ENCODE data around the gene VPS13D.

DNA sequence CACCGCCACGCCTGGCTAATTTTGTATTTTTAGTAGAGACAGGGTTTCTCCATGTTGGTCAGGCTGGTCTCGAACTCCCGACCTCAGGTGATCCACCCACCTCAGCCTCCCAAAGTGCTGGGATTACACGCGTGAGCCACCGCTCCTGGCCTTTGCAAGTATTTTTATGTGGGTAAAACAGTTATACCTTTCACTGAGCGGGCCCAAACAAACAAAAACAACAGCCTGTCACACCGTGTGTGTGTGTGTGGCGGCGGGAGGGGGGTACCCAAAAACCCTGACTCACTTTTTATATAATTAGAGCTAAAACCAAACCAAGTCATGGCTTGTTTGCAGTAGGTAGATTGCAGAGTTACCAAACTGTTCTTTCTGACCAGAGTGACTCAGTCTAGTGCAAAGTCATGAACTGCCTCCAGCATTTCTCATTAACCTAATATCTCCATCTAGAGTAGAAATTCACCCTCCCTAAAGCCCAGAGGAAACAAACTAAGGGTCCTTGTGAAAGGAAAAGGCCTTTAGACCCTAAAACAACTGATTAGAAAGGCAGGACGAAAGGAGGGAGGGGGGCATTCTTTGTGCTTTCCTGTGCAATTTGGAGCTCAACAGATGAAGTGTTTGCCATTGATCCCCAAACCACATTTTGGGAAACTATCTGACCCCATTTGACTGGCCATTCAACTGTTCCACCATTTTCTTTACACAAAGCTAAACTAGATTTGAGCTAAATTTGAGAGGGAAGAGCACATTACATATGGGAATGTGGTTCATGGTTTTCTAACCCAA lies 207.2 kb downstream of the VPS13D start:
- TF ChIP-seq, protein P1, sequence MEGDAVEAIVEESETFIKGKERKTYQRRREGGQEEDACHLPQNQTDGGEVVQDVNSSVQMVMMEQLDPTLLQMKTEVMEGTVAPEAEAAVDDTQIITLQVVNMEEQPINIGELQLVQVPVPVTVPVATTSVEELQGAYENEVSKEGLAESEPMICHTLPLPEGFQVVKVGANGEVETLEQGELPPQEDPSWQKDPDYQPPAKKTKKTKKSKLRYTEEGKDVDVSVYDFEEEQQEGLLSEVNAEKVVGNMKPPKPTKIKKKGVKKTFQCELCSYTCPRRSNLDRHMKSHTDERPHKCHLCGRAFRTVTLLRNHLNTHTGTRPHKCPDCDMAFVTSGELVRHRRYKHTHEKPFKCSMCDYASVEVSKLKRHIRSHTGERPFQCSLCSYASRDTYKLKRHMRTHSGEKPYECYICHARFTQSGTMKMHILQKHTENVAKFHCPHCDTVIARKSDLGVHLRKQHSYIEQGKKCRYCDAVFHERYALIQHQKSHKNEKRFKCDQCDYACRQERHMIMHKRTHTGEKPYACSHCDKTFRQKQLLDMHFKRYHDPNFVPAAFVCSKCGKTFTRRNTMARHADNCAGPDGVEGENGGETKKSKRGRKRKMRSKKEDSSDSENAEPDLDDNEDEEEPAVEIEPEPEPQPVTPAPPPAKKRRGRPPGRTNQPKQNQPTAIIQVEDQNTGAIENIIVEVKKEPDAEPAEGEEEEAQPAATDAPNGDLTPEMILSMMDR (IDR thresholded peaks at IDR 0.05; ENCODE audit: low read depth, low read length, poor library complexity, severe bottlenecking), result no peak
- no peak for TF ChIP-seq EZH2phosphoT487 (IDR thresholded peaks at IDR 0.05; ENCODE audit: borderline replicate concordance, low read length)

Measured in DOHH2 (cell line).